Upper lobe of left lung (tissue), 4 donors: ENCODE results near the gene HYAL1.

Experiments used
- POLR2A ChIP-seq, 4 donors: fragments of 450-650 bp; IDR thresholded peaks; one replicate each; pipeline ENCODE4 v1.5.1; 2016 to 2017; ENCODE audit warnings: antibody characterized with exemption in 4 of 4, mild to moderate bottlenecking in 2 of 4
- POLR2AphosphoS5 ChIP-seq, 2 donors: sonication (generic); formaldehyde crosslinking; IDR thresholded peaks; one replicate each; pipeline ENCODE4 v1.5.1; 2017; ENCODE audit warnings: antibody characterized with exemption in 2 of 2
- TF ChIP-seq, protein P1 (sequence below), 6 experiments: fragments of 450-650 bp in 4 of 6; fragments of 200-600 bp in 2 of 6; sonication (generic) in 2 of 6; IDR thresholded peaks; one replicate each; pipeline ENCODE4 v1.5.1; 2016 to 2019; ENCODE audit warnings: antibody characterized with exemption in 6 of 6

DNA sequence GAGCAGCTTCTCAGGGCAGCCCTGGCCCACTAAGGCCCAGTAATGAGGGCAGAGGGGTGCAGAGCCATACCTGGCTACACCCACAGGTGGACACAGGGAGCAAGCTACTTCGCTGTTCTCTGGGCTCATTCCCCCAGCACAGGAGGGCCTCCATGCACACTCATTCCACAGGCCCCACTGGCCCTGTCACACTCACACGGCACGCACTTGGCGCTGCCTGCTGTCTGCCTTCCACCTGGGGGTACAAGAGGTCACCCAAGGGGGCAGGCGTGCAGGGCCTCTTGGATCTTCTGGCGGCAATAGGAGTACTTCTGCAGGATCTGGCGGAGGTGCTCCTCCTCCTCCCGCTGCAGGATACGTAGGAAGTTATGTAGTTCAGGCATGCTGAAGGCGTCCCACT lies 27.0 kb upstream of the HYAL1 start:
- TF ChIP-seq, protein P1, sequence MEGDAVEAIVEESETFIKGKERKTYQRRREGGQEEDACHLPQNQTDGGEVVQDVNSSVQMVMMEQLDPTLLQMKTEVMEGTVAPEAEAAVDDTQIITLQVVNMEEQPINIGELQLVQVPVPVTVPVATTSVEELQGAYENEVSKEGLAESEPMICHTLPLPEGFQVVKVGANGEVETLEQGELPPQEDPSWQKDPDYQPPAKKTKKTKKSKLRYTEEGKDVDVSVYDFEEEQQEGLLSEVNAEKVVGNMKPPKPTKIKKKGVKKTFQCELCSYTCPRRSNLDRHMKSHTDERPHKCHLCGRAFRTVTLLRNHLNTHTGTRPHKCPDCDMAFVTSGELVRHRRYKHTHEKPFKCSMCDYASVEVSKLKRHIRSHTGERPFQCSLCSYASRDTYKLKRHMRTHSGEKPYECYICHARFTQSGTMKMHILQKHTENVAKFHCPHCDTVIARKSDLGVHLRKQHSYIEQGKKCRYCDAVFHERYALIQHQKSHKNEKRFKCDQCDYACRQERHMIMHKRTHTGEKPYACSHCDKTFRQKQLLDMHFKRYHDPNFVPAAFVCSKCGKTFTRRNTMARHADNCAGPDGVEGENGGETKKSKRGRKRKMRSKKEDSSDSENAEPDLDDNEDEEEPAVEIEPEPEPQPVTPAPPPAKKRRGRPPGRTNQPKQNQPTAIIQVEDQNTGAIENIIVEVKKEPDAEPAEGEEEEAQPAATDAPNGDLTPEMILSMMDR (IDR thresholded peaks at IDR 0.05), result no peak
- TF ChIP-seq POLR2AphosphoS5 (IDR thresholded peaks at IDR 0.05), result no peak
- no peak for TF ChIP-seq POLR2A (IDR thresholded peaks at IDR 0.05)
